ENCODE measurements around the gene ASGR2. TPM values are rescaled to one million over a fixed set of nuclear protein-coding genes. Genes with fewer than 3 reads are reported as not detected.

ASGR2 gene, protein sequence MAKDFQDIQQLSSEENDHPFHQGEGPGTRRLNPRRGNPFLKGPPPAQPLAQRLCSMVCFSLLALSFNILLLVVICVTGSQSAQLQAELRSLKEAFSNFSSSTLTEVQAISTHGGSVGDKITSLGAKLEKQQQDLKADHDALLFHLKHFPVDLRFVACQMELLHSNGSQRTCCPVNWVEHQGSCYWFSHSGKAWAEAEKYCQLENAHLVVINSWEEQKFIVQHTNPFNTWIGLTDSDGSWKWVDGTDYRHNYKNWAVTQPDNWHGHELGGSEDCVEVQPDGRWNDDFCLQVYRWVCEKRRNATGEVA
- not detected in 2 replicates for total RNA-seq

DNA sequence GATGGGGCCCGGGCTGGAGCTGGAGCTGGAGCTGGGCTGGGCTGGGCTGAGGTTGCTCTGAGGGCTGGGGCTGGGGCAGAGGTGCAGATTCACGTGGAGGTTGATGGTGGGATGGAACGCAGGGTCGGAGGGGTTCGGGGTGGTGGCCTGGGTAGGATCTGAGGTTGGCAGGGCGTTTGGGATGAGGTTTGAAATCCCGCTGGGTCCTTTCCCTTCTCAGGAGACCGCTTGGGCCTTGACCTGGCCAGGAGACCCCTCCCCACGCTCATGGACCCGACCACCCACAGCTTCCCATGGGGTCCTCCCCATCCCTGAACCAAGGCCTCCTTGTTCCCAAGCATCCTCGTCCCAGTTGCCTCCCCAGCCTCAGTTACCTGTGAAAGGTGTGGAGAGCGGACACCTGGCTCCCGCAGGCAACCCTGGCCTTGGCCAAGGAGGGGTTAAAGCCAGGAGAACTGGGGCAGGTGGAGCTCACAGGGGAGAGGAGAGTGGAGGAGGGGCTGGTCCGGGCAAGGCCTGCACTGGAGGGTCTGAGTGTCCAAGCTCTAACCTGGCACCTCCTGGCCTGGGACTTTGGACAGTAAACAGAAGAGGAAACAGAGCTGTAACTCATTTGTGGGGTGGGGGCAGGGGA lies at the start of gene ASGR2:
Gene ASGR2, minus strand, starts transcription at position 582 of the 634 bp plus-strand sequence. CDS start 582 bp downstream, outside the sequence.

DNA sequence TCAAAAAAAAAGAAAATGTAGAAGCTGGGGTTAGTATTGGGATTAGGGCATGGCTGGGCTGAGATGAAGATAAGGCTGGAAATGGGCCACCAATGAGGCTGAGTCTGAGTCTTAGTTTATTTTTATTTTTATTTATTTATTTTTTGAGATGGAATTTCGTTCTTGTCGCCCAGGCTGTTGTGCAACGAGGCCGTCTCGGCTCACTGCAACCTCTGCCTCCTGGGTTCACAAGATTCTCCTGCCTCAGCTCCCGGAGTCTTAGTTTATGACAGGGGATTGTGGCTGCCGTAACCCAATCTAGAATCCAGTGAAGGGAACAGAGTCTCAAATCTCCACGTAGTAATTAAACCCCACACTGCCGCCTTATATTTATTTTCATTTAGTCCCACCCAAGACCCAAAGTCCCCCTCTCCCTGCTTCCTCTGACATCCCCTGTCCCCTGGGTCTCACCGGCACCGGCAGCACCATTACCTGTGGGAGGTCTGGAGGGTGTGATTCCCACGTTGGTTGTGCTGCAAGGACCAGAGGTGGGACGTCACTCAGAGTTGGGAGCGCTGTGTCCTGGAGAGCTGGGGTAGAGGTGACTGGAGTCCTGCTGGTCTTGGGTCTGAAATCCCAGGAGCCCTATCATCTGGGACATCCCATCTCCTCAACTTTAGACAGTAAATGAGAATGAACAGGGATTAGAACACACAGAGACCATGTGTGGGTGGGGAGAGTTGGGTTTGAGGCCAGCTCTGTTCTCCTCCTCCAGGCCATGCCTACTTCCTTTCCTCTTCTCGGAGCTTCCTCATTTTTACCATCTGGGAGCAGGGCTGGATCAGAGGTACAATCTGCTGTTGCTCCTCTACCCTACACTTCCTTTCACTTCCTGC lies 34.8 kb downstream of the ASGR2 start, which contains the start of gene CLEC10A:
Gene CLEC10A, minus strand, starts transcription at position 671 of the 875 bp plus-strand sequence. CDS start 1,439 bp downstream, outside the sequence.

Other genes starting within 250 kb of the ASGR2 start
- not detected in 2 replicates for gene ALOX12, start 118.8 kb downstream of the ASGR2 start, total RNA-seq
- 263 and 289 TPM in 2 replicates for gene RNASEK, start 102.2 kb downstream of the ASGR2 start, total RNA-seq
- 0.35 and 2.2 TPM in 2 replicates for gene BCL6B, start 91.8 kb downstream of the ASGR2 start, total RNA-seq
- 0.17 and 1.2 TPM in 2 replicates for gene SLC16A13, start 78.8 kb downstream of the ASGR2 start, total RNA-seq
- gene SLC16A11, start 70.7 kb downstream of the ASGR2 start, total RNA-seq: 0.60 TPM in 1 of 2 replicates, not detected in the other
- not detected in 2 replicates for gene CLEC10A, start 34.6 kb downstream of the ASGR2 start, total RNA-seq
- gene ASGR1, start 64.5 kb upstream of the ASGR2 start, total RNA-seq: 0.35 and 0.85 TPM in 2 replicates
- gene DLG4, start 105.0 kb upstream of the ASGR2 start, total RNA-seq: 8.5 and 13.6 TPM in 2 replicates
- 194 and 234 TPM in 2 replicates for gene ACADVL, start 105.1 kb upstream of the ASGR2 start, total RNA-seq
- gene DVL2, start 119.7 kb upstream of the ASGR2 start, total RNA-seq: 61.8 and 63.7 TPM in 2 replicates
- gene PHF23, start 124.6 kb upstream of the ASGR2 start, total RNA-seq: 37.1 and 52.7 TPM in 2 replicates
- 916 and 1,059 TPM in 2 replicates for gene GABARAP, start 127.6 kb upstream of the ASGR2 start, total RNA-seq
- 56.2 and 97.6 TPM in 2 replicates for gene CTDNEP1, start 136.9 kb upstream of the ASGR2 start, total RNA-seq
- gene ELP5, start 137.4 kb upstream of the ASGR2 start, total RNA-seq: 24.4 and 27.7 TPM in 2 replicates
- gene CLDN7, start 147.7 kb upstream of the ASGR2 start, total RNA-seq: 0.17 and 1.3 TPM in 2 replicates
- gene SLC2A4, start 166.9 kb upstream of the ASGR2 start, total RNA-seq: 0.23 TPM in 1 of 2 replicates, not detected in the other
- 0.60 TPM in 1 of 2 replicates, not detected in the other for gene YBX2, start 179.8 kb upstream of the ASGR2 start, total RNA-seq
- gene EIF5A, start 192.8 kb upstream of the ASGR2 start, total RNA-seq: 327 and 351 TPM in 2 replicates
- gene GPS2, start 200.5 kb upstream of the ASGR2 start, total RNA-seq: 65.2 and 92.2 TPM in 2 replicates
- gene NEURL4, start 214.5 kb upstream of the ASGR2 start, total RNA-seq: 8.9 and 13.0 TPM in 2 replicates
- 0.34 TPM in 1 of 2 replicates, not detected in the other for gene ACAP1, start 221.7 kb upstream of the ASGR2 start, total RNA-seq
- 17.2 and 24.3 TPM in 2 replicates for gene KCTD11, start 237.3 kb upstream of the ASGR2 start, total RNA-seq
- gene TMEM95, start 240.3 kb upstream of the ASGR2 start, total RNA-seq: not detected in 2 replicates

All from pericardium fibroblast (primary cell).